ENCODE data around the gene DOCK11. TPM values are rescaled to one million over a fixed set of nuclear protein-coding genes. Genes with fewer than 3 reads are reported as not detected.
A peak's percentile ranks its signal among the peaks of the same experiment; 100 is the strongest.
"Not testable (repeated sequence)": the region's sequence is repeated elsewhere in the genome, so short reads cannot be mapped to it uniquely, and the experiment has no call there.

DOCK11 gene
- total RNA-seq, 1 donor from 2014 or later: 0.51 TPM

DNA sequence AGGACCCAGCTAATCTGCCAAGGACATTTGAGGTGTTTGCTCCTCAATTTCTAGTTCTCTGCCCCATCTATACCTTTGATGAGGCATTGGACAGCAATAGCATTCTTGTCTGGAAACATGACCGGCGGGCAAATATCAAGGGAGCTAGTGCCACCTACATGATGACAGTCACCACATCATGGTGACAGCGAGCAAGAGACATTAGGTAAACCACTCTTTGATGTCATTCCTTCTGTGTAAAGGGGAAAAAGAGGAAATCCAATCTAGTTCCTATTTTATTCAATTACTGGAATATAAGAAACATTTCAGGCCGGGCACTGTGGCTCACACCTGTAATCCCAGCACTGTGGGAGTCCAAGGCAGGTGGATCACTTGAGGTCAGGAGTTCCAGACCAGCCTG, 211.1 kb downstream of the DOCK11 start:
- no peak for DNase-seq

DNA sequence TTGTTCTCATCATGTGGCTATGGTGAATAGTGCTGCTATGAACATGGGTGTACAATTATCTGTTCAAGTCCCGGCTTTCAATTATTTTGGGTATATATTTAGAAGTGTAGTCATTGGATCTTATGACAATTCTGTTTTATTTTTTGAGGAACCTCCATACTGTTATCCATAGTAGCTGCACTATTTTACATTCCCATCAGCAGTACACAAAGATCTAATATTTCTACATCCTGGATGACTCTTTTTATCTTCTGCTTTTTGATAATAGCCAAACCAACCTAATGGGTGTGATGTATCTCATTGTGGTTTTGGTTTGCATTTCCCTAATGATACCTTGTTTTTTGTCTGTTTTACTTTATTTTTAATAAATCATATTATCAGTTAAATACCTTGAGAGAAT, 218.9 kb downstream of the DOCK11 start:
- no peak for DNase-seq

GRCh38 chrX:118715917-118716316, 220.3 kb downstream of the DOCK11 start:
- not testable (repeated sequence) for DNase-seq

- DNase-seq: not testable (repeated sequence)
Observed at GRCh38 chrX:118716833-118717232, 221.2 kb downstream of the DOCK11 start.

GRCh38 chrX:118717678-118718391, 222.2 kb downstream of the DOCK11 start:
- DNase-seq: no peak

DNA sequence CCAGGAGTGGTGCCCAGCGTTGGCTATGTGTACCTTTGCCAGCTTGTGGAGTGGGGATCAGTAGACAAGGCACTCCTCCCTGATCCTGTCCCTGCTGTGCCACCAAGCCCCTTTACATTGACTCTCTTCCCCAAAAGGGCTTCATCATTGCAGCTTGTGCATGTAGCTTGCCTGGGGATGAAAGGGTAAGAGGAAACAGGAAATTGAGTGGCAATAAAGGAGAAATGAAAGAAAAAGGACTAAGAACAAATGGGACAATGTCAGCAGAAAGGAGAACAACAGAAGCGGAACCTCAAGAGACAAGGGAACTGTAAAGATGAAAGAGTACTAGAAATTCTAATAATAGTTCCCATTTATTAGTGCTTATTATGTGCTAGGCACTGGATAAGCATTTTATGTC, 223.1 kb downstream of the DOCK11 start:
- no peak for DNase-seq

GRCh38 chrX:118720058-118720707, 224.6 kb downstream of the DOCK11 start:
- DNase-seq: no peak

- DNase-seq: no peak
Observed at GRCh38 chrX:118723376-118723775, 227.8 kb downstream of the DOCK11 start.

- no peak for DNase-seq
Observed at GRCh38 chrX:118724365-118724764, 228.8 kb downstream of the DOCK11 start.

GRCh38 chrX:118724775-118725174, 229.2 kb downstream of the DOCK11 start:
- no peak for DNase-seq

DNA sequence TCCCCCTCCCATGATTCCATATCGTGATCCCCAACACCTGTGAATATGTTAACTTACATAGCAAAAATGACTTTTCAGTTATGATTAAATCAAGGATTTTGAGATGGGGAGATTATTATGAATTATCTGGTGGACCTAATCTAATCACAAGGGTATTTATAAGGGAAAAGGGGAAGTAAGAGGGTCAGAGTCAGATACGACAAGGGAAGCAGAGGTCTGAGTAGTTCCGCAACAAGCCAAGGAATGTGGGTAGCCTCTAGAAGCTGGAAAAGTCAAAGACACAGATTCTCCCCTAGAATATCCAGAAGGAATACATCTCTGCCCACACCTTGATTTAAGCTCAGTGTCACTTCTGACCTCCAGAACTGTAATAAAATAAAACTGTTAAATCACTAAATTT, 230.8 kb downstream of the DOCK11 start:
- peak; percentile 4 for DNase-seq

- DNase-seq: peak; percentile 85
Observed at GRCh38 chrX:118726887-118727685, 231.5 kb downstream of the DOCK11 start, which contains the start of gene IL13RA1. Gene IL13RA1 (plus strand): TSS chrX:118727606. CDS start chrX:118727639, 33 bp downstream.

- DNase-seq: peak; percentile 57
Observed at GRCh38 chrX:118727686-118728339, 232.2 kb downstream of the DOCK11 start.

- DNase-seq: no peak
Observed at GRCh38 chrX:118729042-118729652, 233.5 kb downstream of the DOCK11 start.

GRCh38 chrX:118730500-118731247, 235.1 kb downstream of the DOCK11 start:
- peak; percentile 55 for DNase-seq

DNA sequence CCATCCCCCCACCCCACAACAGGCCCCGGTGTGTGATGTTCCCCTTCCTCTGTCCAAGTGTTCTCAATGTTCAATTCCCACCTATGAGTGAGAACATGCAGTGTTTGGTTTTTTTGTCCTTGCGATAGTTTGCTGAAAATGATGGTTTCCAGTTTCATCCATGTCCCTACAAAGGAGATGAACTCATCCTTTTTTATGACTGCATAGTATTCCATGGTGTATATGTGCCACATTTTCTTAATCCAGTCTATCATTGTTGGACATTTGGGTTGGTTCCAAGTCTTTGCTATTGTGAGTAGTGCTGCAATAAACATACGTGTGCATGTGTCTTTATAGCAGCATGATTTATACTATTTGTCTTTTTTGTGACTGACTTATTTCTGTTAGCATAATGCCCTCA, 236.9 kb downstream of the DOCK11 start:
- DNase-seq: not testable (repeated sequence)

GRCh38 chrX:118734909-118735308, 239.3 kb downstream of the DOCK11 start:
- no peak for DNase-seq

All from dermis blood vessel endothelial cell (primary cell).